Kidney (tissue), 14 donors: ENCODE data around the gene ST3GAL4. TPM values are rescaled to one million over a fixed set of nuclear protein-coding genes. Genes with fewer than 3 reads are reported as not detected.

ENCODE experiments used
- DNase-seq, 5 donors: peaks; one replicate each; pipeline ENCODE4 v3.0.0-alpha.2; 2013 to 2020
- FAIRE-seq: peaks from 2 replicates; lab custom pipeline; 2012; peaks lifted over from hg19 to GRCh38; lab: Jason Lieb, UNC
- H3K27ac ChIP-seq, 2 donors: one replicate each; pipeline ENCODE4 v1.7.0; 2013; ENCODE audit warnings: low read depth in 2 of 2, low read length in 2 of 2, inconsistent platforms in 1 of 2
- H3K27me3 ChIP-seq: one replicate; pipeline ENCODE4 v1.7.1; 2013; ENCODE audit warnings: low read length, inconsistent platforms; ENCODE audit not compliant: control insufficient read depth, insufficient read depth
- H3K36me3 ChIP-seq, 3 donors: one replicate each; pipeline versions ENCODE4 v1.7.0 to v1.7.1; 2013; ENCODE audit warnings: low read length in 3 of 3, control low read depth in 1 of 3, inconsistent platforms in 1 of 3; ENCODE audit not compliant: insufficient read depth in 3 of 3, control insufficient read depth in 2 of 3
- H3K4me1 ChIP-seq, 3 donors: one replicate each; pipeline versions ENCODE4 v1.7.0 to v1.7.1; 2013; ENCODE audit warnings: low read length in 3 of 3, inconsistent platforms in 1 of 3, low read depth in 1 of 3; ENCODE audit not compliant: control insufficient read depth in 2 of 3, insufficient read depth in 2 of 3
- H3K4me3 ChIP-seq, 3 donors: one replicate each; pipeline versions ENCODE4 v1.7.0 to v1.8.1; 2013; ENCODE audit warnings: low read length in 3 of 3, control low read depth in 1 of 3, inconsistent platforms in 1 of 3
- H3K9ac ChIP-seq, 3 donors: one replicate each; pipeline versions ENCODE4 v1.7.0 to v1.7.1; 2013; ENCODE audit warnings: low read length in 3 of 3, control low read depth in 1 of 3, inconsistent platforms in 1 of 3
- H3K9me3 ChIP-seq, 3 donors: one replicate each; pipeline versions ENCODE4 v1.7.0 to v1.7.1; 2013; ENCODE audit warnings: low read length in 3 of 3, control low read depth in 1 of 3, inconsistent platforms in 1 of 3; ENCODE audit not compliant: control insufficient read depth in 2 of 3, insufficient read depth in 1 of 3
- CTCF ChIP-seq: IDR thresholded peaks from 3 replicates; pipeline ENCODE4 v1.5.1; 2012; ENCODE audit warnings: mild to moderate bottlenecking, moderate library complexity, borderline replicate concordance; ENCODE audit not compliant: insufficient read depth; ENCODE audit errors: extremely low read depth
- intact Hi-C: fragments of 100-400 bp; cut with DNase I; formaldehyde crosslinking; loops from one replicate; pipeline ENCODE4 v1.11.1; 2022
- polyA plus RNA-seq: library from polyadenylated mRNA; stranded (reverse); fragments of 350-450 nt; fragmentation: Illumina TruSeq; extraction: RNeasy Lipid Tissue Mini Kit (QIAGEN cat#74804); gene quantifications from one replicate; pipeline ENCODE4 v1.2.3, GENCODE V29; 2014; ENCODE audit warnings: low read depth, low replicate concordance; ENCODE audit not compliant: insufficient read depth
- total RNA-seq: library from RNA; stranded (reverse); fragmentation: NEBNext Ultra II Directional; extraction: Animal tissue kit (Norgen Biotek cat#: 25700); gene quantifications from one replicate; pipeline ENCODE4 v1.2.1, GENCODE V29; 2021
- donor health status: control.
- donor health status: control.
- donor health status: control.
- donor health status: control.
- donor health status: control.
- donor health status: DM: yes; HTN: yes; CAD: no.
- donor health status: Normal renal cell carcinoma (clear cell type).

The ST3GAL4 gene
- total and polyA plus RNA-seq, 2 donors from 2014 or later: 27.4 to 72.8 TPM

- DNase-seq (peak in 1 of 5 donors; percentile 70), FAIRE-seq (no peak)
- H3K36me3 ChIP-seq: no peaks in the 10 kb centered on the region
- intact Hi-C loops: no loop called here
- TF ChIP-seq CTCF: no peak
- H3K27me3 ChIP-seq: no peaks in the 10 kb centered on the region
- H3K27ac ChIP-seq: peak overlapping the region; percentile 90 to 92
- peak overlapping the region in 2 of 3 donors; percentile 21 to 40 for H3K4me3 ChIP-seq
- peaks cover 0 to 26% (median 6%) of the 10 kb centered on the region in 3 donors for H3K4me1 ChIP-seq
- no peaks in the 10 kb centered on the region for H3K9me3 ChIP-seq
- peak overlapping the region in 2 of 3 donors; percentile 76 to 78 for H3K9ac ChIP-seq
Measured at GRCh38 chr11:126328001-126328390, 27.5 kb upstream of the ST3GAL4 start.

DNA sequence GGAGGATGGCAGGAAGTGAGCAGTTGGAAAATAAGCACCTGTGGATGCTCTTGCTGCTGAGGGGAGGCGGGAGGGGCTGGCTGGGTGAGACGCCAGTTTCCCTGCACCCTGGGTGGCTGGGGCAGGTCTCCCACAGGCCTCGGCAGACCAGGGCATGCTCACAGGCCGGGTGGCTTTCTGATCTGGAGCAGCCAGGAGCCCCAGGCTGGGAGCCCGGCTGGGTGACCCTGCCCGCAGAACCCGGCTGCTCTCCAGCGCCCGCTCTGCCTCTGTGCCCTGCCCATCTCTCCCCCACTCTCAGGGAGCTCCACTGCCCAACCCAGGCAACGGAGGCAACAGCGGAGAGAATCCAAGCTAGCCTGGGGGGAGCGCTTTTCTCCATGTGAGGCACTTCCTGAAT is 27.0 kb upstream of the ST3GAL4 start:
- Histone ChIP-seq H3K9ac (peak overlapping the region in 1 of 3 donors; percentile 78), H3K4me1 (peaks cover 0 to 29% (median 6%) of the 10 kb centered on the region in 3 donors), H3K27me3 (no peaks in the 10 kb centered on the region), H3K9me3 (no peaks in the 10 kb centered on the region), H3K4me3 (peak overlapping the region in 2 of 3 donors; percentile 40 to 43), H3K27ac (peak overlapping the region; percentile 90 to 92), H3K36me3 (no peaks in the 10 kb centered on the region)
- FAIRE-seq (no peak), DNase-seq (peak in 2 of 5 donors; percentile 33 to 77)
- no peak for TF ChIP-seq CTCF
- intact Hi-C loops: no loop called here

DNA sequence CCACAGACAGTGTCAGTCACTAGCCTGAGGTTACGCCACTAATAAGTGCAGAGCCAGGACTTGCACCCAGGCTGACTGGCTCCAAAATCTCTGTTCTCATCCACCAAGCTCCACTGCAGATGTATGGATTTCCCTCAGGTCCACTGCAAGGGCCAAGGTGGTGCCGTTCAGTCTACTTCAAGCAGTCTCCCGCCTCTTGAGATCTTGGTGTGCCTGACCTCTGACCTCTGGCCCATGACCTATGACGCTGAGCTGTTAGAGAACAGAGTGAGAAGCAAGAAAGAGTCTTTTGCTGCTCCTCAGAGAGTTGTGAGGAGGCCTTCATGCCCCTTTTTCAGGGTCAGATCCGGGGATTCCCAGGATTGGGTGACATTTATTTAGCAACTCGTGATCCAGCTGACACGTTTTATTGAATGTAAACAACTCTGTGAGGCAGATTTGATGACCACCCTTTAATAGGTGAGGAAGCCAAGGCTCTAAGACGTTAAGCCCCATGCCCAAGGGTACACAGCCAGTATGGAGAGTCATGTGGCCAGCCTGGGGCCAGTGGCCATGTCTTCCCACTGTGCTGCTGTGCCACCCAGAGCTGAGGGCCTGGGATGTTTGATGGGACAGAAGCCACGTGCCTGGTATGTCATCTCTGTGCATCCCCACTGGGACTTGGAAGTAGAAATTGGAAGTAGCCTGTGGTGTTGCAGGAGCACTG is 26.4 kb upstream of the ST3GAL4 start:
- TF ChIP-seq CTCF: no peak

More for the DNA sequence above, 26.4 kb upstream of the ST3GAL4 start:
- no peaks in the 10 kb centered on the region for H3K27me3 ChIP-seq
- H3K36me3 ChIP-seq: no peaks in the 10 kb centered on the region
- peak overlapping the region in 2 of 3 donors; percentile 67 to 78 for H3K9ac ChIP-seq
- FAIRE-seq: no peak
- peak overlapping the region in 2 of 3 donors; percentile 40 to 43 for H3K4me3 ChIP-seq
- intact Hi-C loops: no loop called here
- peak overlapping the region; percentile 90 to 92 for H3K27ac ChIP-seq
- no peaks in the 10 kb centered on the region for H3K9me3 ChIP-seq
- DNase-seq: peak in 2 of 5 donors; percentile 42 to 72
- H3K4me1 ChIP-seq: peaks cover 0 to 31% (median 6%) of the 10 kb centered on the region in 3 donors
